HEK293T (cell line): ENCODE results near the gene PLCL2.

Source experiments
- ARNT ChIP-seq: fragments of 450-650 bp; IDR thresholded peaks from 2 replicates; pipeline ENCODE4 v1.6.1; 2017; ENCODE audit warnings: mild to moderate bottlenecking
- BHLHE40 ChIP-seq: fragments of 450-650 bp; IDR thresholded peaks from 2 replicates; pipeline ENCODE4 v1.6.1; 2016; ENCODE audit warnings: mild to moderate bottlenecking, moderate library complexity, borderline replicate concordance
- ELF4 ChIP-seq: fragments of 450-650 bp; IDR thresholded peaks from 2 replicates; pipeline ENCODE4 v1.6.1; 2017; ENCODE audit warnings: antibody characterized with exemption
- FOXA1 ChIP-seq: fragments of 450-650 bp; IDR thresholded peaks from 2 replicates; pipeline ENCODE4 v1.6.1; 2016; ENCODE audit warnings: mild to moderate bottlenecking
- FOXM1 ChIP-seq: fragments of 450-650 bp; IDR thresholded peaks from 2 replicates; pipeline ENCODE4 v1.6.1; 2017; ENCODE audit warnings: mild to moderate bottlenecking, borderline replicate concordance
- HDGF ChIP-seq: fragments of 450-650 bp; IDR thresholded peaks from 2 replicates; pipeline ENCODE4 v1.6.1; 2017; ENCODE audit warnings: antibody characterized with exemption, borderline replicate concordance
- L3MBTL2 ChIP-seq: fragments of 450-650 bp; conservative IDR thresholded peaks from 2 replicates; pipeline ENCODE4 v1.6.1; 2016; ENCODE audit warnings: mild to moderate bottlenecking
- LEF1 ChIP-seq: fragments of 450-650 bp; IDR thresholded peaks from 2 replicates; pipeline ENCODE4 v1.6.1; 2017; ENCODE audit warnings: mild to moderate bottlenecking, borderline replicate concordance
- SP1 ChIP-seq: fragments of 450-650 bp; IDR thresholded peaks from 2 replicates; pipeline ENCODE4 v1.6.1; 2017
- TARDBP ChIP-seq: fragments of 450-650 bp; IDR thresholded peaks from 2 replicates; pipeline ENCODE4 v1.6.1; 2016
- TF ChIP-seq, protein P1 (sequence below): fragments of 450-650 bp; IDR thresholded peaks from 2 replicates; pipeline ENCODE4 v1.6.1; 2016

DNA sequence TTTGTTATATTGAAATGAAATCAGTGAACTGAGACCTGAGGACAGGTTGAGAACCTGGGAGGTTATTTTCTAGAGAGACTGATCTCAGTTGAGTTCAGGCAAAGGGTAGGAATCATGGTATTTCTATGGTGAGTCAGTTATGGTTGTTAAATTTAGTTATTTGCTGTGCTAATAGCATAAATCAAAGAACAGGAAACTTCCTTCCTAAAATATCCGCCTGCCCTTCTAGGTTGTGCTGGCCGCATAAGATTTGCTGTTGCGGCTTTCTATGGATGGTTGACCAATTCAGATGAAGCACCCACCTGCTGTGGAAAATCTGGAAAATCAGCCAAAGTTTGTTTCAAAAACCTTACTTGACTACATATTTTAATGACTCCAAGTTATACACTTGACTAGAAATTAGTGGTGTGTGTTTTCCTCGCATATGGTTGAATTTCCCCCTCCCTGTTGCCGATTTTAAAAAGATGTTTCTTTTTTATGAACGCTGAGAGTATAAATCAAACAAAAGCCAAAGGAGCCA lies 52.6 kb downstream of the PLCL2 start:
- TF ChIP-seq L3MBTL2 (no peak), FOXA1 (no peak), ARNT (no peak), SP1 (no peak), ELF4 (no peak), BHLHE40 (no peak), HDGF (no peak), FOXM1 (no peak), TARDBP (no peak), LEF1 (no peak)
- TF ChIP-seq, protein P1, sequence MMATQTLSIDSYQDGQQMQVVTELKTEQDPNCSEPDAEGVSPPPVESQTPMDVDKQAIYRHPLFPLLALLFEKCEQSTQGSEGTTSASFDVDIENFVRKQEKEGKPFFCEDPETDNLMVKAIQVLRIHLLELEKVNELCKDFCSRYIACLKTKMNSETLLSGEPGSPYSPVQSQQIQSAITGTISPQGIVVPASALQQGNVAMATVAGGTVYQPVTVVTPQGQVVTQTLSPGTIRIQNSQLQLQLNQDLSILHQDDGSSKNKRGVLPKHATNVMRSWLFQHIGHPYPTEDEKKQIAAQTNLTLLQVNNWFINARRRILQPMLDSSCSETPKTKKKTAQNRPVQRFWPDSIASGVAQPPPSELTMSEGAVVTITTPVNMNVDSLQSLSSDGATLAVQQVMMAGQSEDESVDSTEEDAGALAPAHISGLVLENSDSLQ = no peak
